Middle frontal gyrus (tissue), 1 donor: ENCODE measurements around the gene GPC5.
A peak's percentile ranks its signal among the peaks of the same experiment; 100 is the strongest.
"Not testable (repeated sequence)": the region's sequence is repeated elsewhere in the genome, so short reads cannot be mapped to it uniquely, and the experiment has no call there.

Source experiments
- DNase-seq: peaks from one replicate; pipeline ENCODE4 v3.0.0-alpha.2; 2015; ENCODE audit warnings: low spot score; ENCODE audit errors: extremely low spot score

Gene GPC5

DNA sequence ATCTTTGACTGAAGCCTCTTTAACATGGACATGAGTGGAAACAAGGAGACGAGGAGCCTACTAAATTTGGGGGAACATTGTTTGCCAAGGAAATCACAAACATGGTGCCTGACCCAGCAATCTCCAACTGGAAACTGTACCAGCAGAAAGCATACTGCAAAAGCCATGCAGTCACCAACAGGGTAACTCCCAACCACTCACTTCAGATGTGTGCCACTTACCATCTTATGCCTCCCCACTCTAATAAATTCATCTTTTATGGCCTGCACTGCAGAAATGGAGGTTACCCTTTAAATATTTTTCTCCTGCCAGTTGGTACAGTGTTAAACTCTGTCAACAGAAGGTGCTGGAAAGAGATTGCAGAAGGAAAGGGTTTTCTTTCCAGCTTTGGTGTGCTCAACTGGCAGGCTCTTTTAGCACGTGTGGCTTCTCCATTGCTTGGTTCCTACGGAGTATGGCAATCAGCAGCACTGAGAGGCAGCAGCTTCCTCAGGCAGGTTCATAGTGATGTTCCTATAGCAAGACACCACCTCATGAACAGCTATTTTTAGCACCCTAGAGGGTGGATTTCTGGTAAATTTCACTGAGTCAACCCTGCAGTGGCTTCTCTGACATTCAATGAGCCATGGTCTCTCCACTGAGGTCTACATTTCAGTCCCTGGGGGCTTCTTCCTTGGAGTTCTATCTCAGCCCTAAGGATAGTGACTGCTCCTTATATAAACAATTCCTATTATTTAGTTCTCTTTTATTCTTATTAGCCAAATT lies 29.6 kb upstream of the GPC5 start:
- no peak for DNase-seq

DNA sequence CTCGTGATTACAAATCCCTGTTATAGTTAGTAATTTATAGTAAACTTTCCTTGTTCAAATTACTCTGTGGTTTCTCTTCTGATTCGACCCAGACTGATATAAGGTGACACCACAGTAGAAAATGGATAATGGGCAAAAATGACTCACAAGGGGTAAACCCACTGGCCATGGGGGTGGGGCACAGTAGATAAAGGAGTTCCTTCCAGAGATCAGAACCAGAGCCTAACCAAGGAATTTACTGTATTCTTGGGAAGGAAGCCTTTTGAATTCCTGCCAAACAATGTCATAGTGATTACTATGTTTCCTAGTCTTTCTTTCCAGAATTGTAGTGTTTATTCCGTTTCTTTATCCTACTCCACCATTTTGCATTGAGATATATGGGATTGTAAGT lies 29.0 kb upstream of the GPC5 start:
- no peak for DNase-seq

DNA sequence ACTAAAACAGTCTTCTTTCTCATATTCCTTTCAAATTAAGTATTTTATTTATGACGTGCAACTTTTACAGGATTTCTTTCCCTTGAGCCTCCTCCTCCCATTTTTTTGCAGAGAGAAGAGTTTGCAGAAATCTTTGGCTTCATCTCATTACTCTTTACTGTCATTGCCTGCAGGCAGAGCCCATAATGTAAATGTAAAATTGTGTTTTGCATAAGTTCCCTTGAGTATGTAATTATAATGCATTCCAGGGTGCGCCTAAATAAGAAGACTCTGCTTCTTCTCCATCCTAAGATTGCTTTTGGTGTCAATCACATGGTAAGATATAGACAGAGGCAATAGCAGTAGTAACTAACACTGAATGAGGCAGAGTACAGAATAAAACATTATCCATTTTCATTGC lies 27.9 kb upstream of the GPC5 start:
- DNase-seq: no peak

DNA sequence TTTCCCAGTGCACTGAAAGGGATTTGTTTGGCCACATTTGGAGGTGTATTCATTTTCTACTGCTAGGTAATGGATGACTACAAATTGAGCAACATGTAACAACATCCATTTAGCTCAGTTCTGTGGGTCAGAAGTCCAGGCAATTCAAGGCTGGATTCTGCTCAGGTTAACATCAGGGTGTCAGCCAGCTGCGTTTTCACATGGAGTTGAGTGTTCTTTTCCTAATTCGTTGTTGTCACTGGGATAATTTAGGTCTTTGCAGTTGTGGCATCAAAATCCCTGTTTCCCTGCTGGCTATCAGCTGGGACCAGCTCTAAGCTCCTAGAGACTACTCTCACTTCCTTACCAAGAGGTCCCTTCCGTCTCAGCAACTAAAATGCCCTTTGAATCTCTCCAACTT lies 25.5 kb upstream of the GPC5 start:
- no peak for DNase-seq

DNA sequence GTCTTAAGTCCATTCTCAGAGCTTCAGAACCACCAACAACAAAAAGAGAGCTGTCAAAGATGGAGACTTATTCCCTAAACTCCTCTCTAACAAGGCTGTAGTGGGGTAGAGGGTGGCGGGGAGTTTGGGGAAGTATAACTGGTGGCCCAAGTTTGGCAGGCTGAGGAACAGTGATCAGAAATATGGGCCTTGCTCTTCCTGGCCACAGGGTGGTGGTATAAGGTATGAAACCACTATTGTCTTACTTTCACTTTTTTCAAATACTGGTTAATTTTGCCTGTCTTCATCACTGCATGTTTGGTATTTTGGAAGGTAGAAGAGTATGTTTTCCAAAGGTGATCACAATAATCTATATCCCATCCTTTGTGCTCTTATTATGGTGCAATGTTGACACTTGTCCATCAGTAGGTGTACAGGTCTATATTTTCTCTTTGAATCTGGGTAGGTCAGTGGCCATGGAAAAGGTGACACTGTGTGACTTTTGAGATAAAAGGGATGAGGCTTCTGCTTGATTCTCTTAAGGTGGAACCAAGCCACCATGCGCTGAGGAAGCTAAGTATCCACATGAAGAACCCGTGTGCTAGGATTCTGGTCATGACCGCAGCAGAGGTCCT lies 23.2 kb upstream of the GPC5 start:
- no peak for DNase-seq

DNA sequence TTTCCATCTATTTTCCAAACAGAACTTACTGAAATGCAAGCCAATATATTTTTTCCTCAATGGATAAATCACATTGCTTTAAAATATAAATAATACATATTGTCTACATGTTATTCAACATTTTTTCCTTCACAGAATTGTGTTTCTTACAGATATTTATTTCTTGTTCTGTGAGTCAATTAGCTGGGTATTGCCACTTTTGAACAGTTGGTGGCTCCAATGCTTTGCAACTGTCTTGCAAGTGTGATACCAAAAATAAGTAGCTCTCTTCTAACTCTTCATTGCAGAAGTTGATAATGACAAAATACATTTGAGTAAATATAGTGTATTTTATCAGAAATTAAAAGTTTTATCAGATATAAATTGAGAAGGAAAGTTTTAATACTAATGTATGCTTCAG lies 17.1 kb upstream of the GPC5 start:
- DNase-seq: peak; percentile 27

DNA sequence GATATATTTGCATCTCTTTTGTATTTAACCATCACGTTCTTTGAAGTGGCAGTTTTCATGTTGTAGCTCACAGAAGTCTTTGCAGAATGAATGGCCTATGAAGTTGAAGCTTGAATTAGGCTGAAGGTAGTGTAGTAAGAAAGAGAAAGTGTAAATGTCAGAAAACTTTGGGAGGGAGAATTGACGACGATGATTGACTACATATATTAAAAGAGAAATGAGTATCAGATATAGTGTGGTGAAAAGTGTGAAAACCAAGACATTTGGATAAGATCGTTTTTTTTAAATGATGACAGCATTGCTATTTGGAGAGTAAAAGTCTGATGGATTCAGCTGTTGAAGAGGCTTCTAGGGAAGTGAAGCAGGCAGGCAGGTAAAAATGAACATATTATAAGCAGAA lies 14.6 kb upstream of the GPC5 start:
- no peak for DNase-seq

DNA sequence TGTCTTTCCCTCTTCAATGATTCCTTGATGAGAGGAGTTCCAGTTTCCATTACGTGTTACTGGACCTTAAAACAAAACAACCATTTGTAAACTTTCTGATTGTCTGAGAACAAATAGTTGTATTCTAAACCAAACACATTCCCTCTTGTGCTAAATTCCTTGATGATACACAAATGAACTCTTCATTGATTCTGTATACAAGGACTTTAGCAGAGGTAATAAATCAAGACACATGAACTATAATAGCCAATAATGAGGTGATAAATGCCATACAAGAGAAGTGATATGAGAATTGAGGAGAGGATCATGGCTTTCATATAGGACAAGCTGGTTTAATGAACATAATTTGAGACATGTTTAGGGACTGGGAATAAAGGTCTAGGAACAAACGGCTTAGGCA lies 13.5 kb upstream of the GPC5 start:
- no peak for DNase-seq

DNA sequence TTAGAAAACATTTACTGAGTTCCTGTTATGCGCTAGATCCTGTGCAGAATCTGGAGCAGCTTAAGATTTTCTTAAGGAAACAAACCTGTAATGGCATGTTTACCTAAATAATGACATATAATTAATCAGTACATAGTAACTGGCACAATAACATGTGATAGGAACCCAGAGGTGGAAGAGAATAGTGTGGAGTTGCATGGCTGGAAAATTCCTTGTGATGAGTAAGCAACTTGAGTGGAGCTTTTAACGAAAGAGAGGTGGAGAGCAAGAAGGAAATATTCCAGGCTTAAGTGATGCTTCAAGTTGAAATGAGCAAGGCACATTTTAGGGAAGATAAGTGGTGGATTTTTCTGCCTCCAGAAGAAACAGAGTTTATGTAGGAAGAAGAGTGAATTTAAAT lies 9.2 kb upstream of the GPC5 start:
- no peak for DNase-seq

DNA sequence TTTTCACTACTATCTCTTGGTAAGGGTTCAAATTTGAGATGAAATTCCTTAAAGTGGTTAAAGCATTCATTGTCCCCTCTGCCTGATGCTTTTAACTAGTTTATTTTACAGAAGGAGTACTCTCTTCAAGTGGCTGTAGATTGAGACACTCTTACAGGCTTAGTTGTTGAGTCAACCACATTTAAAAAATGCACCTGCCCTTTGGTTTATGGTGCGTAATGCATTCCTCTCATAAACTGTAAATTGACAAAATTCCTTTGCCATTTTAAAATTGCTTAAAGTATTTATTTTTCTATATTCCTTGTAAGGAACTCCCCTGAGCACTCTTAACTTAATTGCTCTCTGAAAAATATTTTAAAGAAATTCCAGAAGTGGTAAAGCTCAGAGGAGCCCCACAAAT lies 826 bp upstream of the GPC5 start:
- DNase-seq: no peak

DNA sequence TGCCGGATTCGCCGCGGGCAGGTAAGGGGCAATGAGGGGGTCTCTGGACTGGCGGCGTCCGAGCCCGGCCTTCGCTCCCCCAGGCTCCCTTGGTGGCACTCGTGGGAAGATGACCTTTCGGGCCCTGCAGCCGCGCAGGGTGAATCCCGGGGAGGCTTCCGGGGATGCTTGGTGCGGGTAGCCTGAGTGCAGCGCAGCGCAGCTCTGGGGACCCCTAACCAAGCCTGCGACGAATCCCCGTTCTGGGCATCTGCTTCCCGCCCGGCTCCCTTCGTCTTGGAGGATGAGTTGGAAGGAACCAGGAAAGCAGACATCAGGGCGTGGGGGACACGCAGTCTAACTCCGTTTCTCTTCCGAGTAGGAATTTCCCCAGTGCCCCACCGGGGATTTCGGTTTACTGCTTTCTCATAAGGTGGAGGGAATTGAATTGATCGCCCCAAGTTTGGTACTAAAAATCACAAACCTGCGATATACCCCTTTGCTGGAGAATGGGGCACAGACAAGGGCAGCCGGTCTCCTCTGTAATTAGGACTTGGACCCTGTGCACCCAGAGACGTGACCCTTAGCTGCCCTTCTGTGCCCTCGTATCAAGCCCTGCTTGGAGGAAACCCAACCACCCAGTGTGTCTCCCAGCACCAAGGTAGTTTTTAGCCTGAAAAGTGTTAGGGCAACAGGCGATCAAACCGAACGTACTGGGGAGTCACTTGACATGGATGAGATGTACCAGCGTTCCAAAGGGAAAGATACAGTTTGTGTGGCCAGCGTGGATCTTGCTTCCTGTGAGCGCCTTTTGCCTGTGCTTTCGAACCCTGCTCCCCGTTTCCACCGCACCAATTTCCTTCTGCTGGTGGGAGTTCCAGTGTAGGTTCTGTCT lies 1.0 kb downstream of the GPC5 start:
- DNase-seq: no peak

DNA sequence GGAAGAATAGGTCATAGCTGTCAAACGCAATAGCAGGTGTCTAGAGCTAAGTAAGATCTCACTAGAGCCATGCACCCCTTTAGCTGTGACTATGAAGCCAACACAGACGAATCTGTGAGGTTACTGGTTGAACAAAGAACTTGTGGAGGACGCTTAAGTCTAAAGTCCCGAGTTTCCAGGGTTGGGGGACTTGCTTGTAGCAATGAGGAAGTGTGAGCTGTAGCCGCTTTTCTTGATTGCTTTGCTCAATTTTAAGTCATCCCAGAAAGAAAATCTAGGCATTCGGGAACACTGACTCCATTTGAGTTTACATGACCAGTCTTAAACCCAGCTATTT lies 1.6 kb downstream of the GPC5 start:
- no peak for DNase-seq

DNA sequence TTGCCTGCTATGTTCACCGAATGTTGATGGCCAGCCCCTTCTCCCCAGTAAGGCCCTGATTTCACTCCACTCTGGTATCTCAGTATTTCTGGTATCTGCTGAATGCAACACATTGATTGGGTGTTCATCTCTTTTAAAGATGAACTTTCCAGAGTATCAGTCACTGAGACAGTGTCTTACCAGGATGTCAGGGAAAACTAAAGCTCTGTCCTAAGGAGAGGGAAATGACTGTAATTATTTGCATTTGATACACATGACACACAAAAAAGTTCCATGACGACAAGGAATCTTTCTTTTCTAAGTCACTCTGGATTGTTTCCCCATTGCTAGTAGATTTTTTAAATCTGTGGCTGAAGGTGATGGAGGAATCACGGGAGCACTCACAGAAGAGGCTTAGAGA lies 2.2 kb downstream of the GPC5 start:
- DNase-seq: no peak

DNA sequence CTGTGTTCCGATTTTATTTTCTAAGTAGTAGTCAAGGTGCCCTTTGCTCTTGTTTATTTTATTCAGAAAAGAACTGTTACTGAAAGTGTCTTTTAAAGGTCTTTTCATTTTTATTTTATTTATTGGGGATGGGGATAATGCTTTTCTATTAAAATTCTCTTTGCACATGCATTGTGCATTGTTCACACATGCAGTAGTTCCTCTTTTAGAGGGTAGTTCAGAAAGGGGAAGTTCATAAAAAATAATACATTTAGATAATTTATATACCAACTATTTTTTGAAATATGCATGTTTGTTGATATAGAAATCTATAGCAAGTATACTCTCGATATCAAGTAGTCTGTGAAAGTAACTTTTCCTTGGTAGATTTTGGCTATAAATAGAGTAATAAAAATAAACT lies 3.5 kb downstream of the GPC5 start:
- DNase-seq: no peak

DNA sequence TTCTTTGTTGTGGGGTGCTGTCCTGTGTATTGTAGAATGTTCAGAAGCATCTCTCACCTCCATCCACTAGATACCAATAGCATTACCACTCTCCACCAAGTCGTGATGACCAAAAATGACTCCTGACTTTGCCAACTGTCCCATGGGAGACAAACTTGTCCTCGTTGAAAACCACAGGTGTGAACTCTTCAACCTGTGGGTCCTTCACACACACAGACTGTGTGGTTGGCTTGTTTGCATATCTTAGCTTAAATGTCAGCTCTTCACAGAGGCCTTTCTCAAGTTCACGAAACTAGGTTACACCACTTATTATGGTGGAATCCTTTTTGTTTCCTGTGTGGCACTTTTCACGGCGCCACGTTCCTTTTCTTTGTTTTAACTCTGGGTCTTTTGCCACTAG lies 6.8 kb downstream of the GPC5 start:
- no peak for DNase-seq

DNA sequence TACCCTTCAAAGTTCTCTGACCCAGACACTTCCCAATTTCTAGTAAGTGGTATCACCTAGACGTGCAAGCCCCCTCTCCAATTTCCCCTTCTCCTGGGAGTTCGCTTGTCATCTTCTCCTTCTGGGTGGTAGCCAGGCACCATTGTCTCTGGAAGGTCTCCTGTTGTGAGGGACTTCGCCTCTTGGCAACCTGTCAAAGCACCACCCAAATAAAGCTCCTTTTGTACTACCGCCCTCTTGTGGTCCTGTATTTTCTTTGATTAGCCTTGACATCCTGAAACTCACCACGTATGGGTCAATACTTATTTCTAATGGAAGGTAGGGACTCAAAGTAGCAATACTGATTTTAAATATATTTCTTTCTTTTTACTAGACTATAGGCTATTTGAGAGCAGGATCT lies 8.2 kb downstream of the GPC5 start:
- DNase-seq: no peak

DNA sequence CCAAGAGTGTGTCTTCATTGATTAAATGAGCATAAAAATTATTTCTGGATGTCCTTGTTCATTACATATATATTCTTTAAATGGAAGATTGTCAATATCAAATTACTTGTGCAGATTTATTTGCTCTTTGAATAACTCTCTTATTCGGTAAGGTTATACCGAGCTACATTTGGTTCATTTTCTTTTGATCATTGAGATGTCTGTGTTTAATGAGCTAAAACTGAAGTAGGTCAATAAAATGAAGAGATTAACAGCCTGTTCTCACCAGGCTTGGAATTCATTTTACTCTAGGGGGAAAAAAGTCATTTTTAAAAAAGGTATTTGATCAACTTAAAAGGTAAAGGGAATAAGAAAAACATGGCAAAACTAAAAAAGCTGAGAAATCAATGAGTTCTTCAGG lies 10.6 kb downstream of the GPC5 start:
- no peak for DNase-seq

DNA sequence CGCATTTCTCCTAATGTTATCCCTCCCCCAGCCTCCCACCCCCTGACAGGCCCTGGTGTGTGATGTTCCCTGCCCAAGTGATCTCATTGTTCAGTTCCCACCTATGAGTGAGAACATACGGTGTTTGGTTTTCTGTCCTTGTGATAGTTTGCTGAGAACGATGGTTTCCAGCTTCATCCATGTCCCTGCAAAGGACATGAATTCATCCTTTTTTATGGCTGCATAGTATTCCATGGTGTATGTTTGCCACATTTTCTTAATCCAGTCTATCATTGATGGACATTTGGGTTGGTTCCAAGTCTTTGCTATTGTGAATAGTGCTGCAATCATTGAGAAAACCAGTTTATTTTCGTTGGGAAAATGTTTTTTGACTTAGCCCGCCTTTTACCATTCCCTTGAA lies 18.2 kb downstream of the GPC5 start:
- DNase-seq: not testable (repeated sequence)

DNA sequence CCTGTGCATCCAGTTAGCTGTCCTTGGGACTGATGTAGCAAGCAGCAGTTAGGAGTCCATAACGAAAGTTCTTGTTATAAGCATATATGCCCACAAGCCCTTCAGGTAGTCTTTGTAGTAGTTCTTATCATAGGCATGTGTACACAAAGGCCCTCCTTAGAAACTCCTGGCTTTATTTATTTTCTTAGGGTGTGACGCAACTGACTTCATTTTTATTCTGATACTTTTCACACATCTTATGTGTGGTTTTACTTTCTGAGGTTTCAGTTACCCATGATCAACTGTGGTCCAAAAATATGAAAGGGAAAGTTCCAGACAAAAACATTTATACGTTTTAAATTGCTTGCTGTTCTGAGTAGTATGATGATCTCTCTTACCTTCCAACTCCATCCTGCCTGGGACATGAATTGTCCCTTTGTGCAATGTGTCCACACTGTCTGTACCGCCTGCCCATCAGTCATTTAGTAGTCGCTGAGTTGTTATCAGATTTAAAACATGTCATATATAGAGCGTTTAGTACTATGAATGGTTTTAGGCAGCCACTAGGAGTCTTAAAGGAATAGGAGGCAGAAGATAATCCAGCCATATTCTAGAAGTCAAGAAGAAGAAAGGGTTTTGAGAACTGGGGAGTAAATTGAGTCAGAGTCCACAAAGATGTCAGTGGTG lies 19.4 kb downstream of the GPC5 start:
- DNase-seq: no peak

DNA sequence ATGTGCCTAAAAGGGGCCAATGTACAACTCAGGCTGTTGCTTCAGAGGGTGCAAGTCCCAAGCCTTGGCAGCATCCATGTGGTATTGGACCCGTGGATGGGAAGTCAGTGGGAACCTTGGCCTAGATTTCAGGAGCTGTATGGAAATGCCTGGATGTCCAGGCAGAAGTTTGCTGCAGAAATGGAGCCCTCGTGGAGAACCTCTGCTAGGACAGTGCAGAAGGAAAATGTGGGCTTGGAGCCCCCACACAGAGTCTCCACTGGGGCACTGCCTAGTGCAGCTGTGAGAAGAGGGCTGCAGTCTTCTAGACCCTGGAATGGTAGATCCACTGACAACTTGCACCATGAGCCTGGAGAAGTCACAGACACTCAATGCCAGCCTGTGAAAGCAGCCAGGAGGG lies 28.5 kb downstream of the GPC5 start:
- no peak for DNase-seq

DNA sequence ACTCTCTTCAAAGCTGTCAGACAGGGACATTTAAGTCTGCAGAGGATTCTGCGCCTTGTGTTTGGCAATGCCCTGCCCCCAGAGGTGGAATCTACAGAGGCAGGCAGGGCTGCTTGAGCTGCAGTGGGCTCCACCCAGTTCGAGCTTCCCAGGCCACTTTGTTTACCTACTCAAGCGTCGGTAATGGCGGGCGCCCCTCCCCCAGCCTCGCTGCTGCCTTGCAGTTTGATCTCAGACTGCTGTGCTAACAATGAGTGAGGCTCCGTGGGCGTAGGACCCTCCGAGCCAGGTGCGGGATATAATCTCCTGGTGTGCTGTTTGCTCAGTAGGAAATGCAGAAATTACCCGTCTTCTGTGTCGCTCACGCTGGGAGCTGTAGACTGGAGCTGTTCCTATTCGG lies 40.3 kb downstream of the GPC5 start:
- not testable (repeated sequence) for DNase-seq

DNA sequence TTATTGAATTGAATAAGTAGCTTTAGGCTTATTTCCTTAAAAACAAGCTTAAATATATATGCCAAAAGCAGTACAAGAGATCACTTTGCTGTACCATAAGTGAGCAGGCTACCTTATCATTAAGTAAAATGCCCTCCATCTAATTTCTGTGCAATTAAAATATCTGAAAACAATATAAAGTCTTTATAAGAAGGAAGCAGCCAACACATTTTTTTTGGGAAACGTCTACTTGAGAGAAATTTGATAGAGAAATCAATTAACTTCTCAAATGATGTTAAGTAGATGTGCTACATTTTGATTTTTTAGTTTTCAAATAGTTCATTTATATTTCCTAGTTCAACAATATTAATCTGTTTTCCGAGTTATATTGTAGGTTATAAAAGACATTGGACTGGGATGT lies 52.5 kb downstream of the GPC5 start:
- DNase-seq: no peak
